Adipocyte (in vitro differentiated cells): ENCODE results near the gene LRRC71.

Experiments
- DNase-seq: peaks from one replicate; pipeline ENCODE4 v3.0.0-alpha.2; 2015; ENCODE audit warnings: low read depth
- H3K27me3 ChIP-seq: replicated peaks from 2 replicates; pipeline ENCODE4 v1.7.0; 2013; ENCODE audit warnings: mild to moderate bottlenecking, low read length, moderate library complexity; ENCODE audit not compliant: control insufficient read depth, insufficient read depth
- H3K36me3 ChIP-seq: 2 replicates; pipeline ENCODE4 v1.7.0; 2013; ENCODE audit warnings: low read length, mild to moderate bottlenecking, moderate library complexity; ENCODE audit not compliant: control insufficient read depth, insufficient read depth, severe bottlenecking
- H3K4me1 ChIP-seq: 2 replicates; pipeline ENCODE4 v1.7.0; 2013; ENCODE audit warnings: mild to moderate bottlenecking, low read length, moderate library complexity; ENCODE audit not compliant: control insufficient read depth, insufficient read depth
- H3K4me3 ChIP-seq: 2 replicates; pipeline ENCODE4 v1.7.0; 2013; ENCODE audit warnings: mild to moderate bottlenecking, low read length, moderate library complexity
- H3K9ac ChIP-seq: 2 replicates; pipeline ENCODE4 v1.7.0; 2013; ENCODE audit warnings: mild to moderate bottlenecking, low read length, moderate library complexity
- H3K9me3 ChIP-seq: 2 replicates; pipeline ENCODE4 v1.7.0; 2013; ENCODE audit warnings: mild to moderate bottlenecking, low read length, moderate library complexity; ENCODE audit not compliant: control insufficient read depth

Gene LRRC71

DNA sequence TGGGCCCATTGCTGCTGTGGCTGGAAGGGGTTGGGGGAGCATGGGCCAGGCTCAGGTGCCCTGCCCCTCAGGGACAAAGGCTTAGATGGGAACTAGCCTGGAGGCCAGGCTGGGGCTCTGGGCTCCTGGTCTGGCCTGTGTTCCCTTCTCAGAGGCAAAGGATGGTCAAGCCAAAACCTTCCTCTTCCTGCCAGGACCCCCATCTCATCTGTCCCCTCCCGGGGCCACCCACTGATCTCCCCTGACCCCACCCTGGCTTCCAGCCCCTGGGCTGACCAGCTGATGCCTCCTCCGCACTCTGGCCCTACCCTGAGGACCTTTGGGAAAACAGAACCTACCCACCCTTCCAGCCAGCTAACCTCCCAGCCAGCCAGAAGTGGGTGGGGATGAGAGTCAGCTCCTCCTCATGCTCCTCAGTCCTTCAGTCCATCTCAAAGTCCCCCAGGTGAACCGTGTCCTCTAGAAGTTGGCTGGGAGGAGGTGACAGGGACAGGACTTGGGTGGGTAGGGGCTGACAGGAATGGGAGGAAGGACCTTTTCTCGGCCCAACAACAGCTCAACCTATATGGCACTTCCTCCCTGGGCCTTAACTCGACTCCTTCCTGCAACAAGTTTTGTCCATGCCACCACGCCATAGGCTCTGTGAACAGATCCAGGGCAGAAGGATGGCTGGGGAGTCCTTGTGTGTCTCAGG lies 19.4 kb upstream of the LRRC71 start:
- Histone ChIP-seq H3K36me3 (no peaks in the 10 kb centered on the region), H3K9ac (no peak overlapping the region), H3K4me3 (no peak overlapping the region), H3K4me1 (peaks cover 61% of the 10 kb centered on the region), H3K27me3 (no peaks in the 10 kb centered on the region), H3K9me3 (no peaks in the 10 kb centered on the region)
- no peak for DNase-seq

GRCh38 chr1:156901590-156901900 lies 18.9 kb upstream of the LRRC71 start:
- H3K9me3 ChIP-seq = no peaks in the 10 kb centered on the region
- H3K4me3 ChIP-seq = no peak overlapping the region
- no peak for DNase-seq
- H3K36me3 ChIP-seq = no peaks in the 10 kb centered on the region
- peaks cover 58% of the 10 kb centered on the region for H3K4me1 ChIP-seq
- H3K9ac ChIP-seq = no peak overlapping the region
- H3K27me3 ChIP-seq = no peaks in the 10 kb centered on the region

DNA sequence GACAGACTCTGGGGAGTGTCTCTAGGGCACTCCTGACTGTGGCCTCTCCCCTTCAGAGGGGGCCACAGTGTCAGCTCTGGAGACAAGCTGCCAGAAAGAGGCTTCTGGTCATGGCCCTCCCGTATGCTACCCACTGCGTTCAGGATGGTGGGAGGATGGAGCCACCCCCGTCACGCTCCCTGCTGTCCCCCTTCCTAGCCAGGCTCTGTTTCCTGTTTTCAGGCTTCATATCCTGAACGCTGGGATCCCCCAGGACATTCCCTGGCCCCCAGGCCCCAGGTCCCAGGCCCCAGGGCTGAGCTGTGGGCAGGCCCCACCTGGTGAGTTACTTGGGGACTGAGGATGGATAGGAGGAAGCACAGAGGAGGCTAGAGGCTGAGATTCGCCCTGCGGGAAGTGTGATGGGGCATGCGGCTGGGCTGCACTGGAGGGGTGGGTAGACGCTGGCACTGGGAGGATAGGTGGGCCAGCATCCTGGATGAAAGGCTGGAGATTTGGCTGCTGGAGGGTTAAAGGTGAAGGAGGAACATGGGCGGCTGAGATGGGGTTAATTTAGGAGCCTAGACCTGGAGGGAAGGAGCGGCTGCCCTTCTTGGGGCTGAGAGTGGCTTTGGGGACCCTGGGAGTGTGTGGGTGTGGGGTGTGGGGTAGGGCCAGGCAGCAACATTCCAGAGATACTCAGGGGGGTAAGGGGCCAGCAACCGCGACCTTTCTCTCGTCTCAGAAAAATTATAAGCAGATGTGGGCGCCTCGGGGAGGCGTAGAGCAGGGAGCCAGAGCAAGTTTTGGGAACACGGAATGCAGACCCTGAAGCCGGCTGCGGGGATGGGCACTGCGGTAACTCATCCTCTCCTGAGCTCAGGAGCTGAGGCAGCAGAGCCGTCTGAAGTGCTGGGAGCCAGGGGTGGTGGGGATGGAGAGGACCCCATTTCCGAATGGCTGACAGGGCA lies 18.2 kb upstream of the LRRC71 start:
- DNase-seq = peak; percentile 67
- Histone ChIP-seq H3K4me3 (no peak overlapping the region), H3K4me1 (peaks cover 58% of the 10 kb centered on the region), H3K36me3 (no peaks in the 10 kb centered on the region), H3K9ac (peak overlapping the region; percentile 49), H3K27me3 (no peaks in the 10 kb centered on the region), H3K9me3 (no peaks in the 10 kb centered on the region)

- Histone ChIP-seq H3K9ac (no peak overlapping the region), H3K36me3 (no peaks in the 10 kb centered on the region), H3K4me1 (peaks cover 50% of the 10 kb centered on the region), H3K9me3 (no peaks in the 10 kb centered on the region), H3K4me3 (no peak overlapping the region), H3K27me3 (no peaks in the 10 kb centered on the region)
- DNase-seq = no peak
These were observed 16.9 kb upstream of the LRRC71 start for GRCh38 chr1:156903328-156904091.

GRCh38 chr1:156904187-156904959 lies 16.1 kb upstream of the LRRC71 start:
- Histone ChIP-seq H3K27me3 (no peaks in the 10 kb centered on the region), H3K36me3 (no peaks in the 10 kb centered on the region), H3K9me3 (no peaks in the 10 kb centered on the region), H3K4me3 (no peak overlapping the region), H3K9ac (no peak overlapping the region), H3K4me1 (peaks cover 45% of the 10 kb centered on the region)
- DNase-seq = no peak

DNA sequence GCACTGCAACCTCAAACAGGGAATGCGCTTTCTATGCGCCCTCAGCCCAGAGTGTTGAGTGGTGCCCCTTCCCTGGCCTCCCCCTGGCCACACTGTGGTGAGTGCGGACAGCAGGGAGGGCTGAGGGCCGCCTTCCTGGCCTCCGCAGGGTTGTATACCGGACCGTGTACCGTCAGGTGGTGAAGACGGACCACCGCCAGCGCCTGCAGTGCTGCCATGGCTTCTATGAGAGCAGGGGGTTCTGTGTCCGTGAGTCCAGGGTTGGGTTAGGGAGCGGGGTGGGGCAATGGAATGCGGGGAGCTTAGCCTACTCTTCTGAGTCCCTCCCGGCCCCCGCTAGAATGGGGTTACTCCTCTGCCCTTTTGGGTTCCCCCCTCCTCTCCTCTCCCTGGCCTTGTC lies 15.3 kb upstream of the LRRC71 start:
- H3K27me3 ChIP-seq = no peaks in the 10 kb centered on the region
- no peaks in the 10 kb centered on the region for H3K9me3 ChIP-seq
- DNase-seq = no peak
- no peak overlapping the region for H3K9ac ChIP-seq
- no peak overlapping the region for H3K4me3 ChIP-seq
- no peaks in the 10 kb centered on the region for H3K36me3 ChIP-seq
- peaks cover 45% of the 10 kb centered on the region for H3K4me1 ChIP-seq

GRCh38 chr1:156905651-156906050 lies 14.8 kb upstream of the LRRC71 start:
- no peaks in the 10 kb centered on the region for H3K27me3 ChIP-seq
- DNase-seq = no peak
- no peaks in the 10 kb centered on the region for H3K9me3 ChIP-seq
- H3K4me1 ChIP-seq = peaks cover 41% of the 10 kb centered on the region
- no peaks in the 10 kb centered on the region for H3K36me3 ChIP-seq
- H3K9ac ChIP-seq = no peak overlapping the region
- H3K4me3 ChIP-seq = no peak overlapping the region

DNA sequence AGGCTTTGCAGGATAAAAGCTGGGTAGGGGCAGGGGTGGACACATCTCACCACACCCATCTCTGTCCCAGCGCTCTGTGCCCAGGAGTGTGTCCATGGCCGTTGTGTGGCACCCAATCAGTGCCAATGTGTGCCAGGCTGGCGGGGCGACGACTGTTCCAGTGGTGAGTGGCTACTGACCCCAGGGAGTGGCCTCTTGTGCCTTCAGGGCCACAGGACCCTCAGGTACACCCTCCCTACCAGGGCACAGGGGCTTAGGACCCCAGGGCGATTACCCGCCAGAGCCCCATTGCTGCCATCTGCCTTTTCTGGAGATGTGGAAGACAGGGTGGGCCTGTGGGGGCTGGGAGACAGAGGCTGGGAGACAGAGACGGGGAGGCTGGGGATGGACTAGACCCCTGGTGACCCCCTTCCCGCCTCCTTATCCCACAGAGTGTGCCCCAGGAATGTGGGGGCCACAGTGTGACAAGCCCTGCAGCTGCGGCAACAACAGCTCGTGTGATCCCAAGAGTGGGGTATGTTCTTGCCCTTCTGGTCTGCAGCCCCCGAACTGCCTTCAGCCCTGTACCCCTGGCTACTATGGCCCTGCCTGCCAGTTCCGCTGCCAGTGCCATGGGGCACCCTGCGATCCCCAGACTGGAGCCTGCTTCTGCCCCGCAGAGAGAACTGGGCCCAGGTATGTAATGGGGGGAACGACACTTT lies 14.1 kb upstream of the LRRC71 start:
- Histone ChIP-seq H3K4me3 (no peak overlapping the region), H3K36me3 (no peaks in the 10 kb centered on the region), H3K4me1 (peaks cover 35% of the 10 kb centered on the region), H3K9ac (no peak overlapping the region), H3K27me3 (no peaks in the 10 kb centered on the region), H3K9me3 (no peaks in the 10 kb centered on the region)
- no peak for DNase-seq

- Histone ChIP-seq H3K4me1 (peaks cover 33% of the 10 kb centered on the region), H3K36me3 (no peaks in the 10 kb centered on the region), H3K4me3 (no peak overlapping the region), H3K27me3 (no peaks in the 10 kb centered on the region), H3K9me3 (no peaks in the 10 kb centered on the region), H3K9ac (no peak overlapping the region)
- DNase-seq = no peak
These were observed 11.9 kb upstream of the LRRC71 start for GRCh38 chr1:156908541-156908940.

DNA sequence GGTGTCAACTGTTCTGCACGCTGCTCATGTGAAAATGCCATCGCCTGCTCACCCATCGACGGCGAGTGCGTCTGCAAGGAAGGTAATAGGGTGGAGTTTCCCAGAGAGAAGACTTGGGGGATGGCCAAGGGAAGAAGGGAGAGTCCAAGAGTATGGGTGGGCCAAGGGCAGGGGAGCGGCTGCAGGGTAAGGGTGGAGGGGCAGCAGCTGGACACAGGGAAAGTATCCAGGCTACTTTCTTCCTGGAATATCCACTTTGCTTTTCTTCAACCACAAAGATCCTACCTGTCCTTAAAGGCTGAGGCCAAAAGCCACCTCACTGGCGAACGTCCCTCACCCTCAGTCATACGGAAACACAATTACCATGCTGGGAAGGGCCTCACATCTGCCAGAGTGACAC lies 11.5 kb upstream of the LRRC71 start:
- H3K4me1 ChIP-seq = peaks cover 32% of the 10 kb centered on the region
- H3K4me3 ChIP-seq = no peak overlapping the region
- no peak overlapping the region for H3K9ac ChIP-seq
- DNase-seq = no peak
- H3K9me3 ChIP-seq = no peaks in the 10 kb centered on the region
- no peaks in the 10 kb centered on the region for H3K27me3 ChIP-seq
- H3K36me3 ChIP-seq = no peaks in the 10 kb centered on the region
